CD4-positive, alpha-beta T cell treated with Interleukin-10 for 1 hour (primary cell): Measurements from ENCODE around the gene HECTD4.
"Not testable (repeated sequence)": the region's sequence is repeated elsewhere in the genome, so short reads cannot be mapped to it uniquely, and the experiment has no call there.

ENCODE experiments used
- DNase-seq: peaks from one replicate; pipeline ENCODE4 v3.0.0-alpha.2; 2020

Gene HECTD4

GRCh38 chr12:112352921-112353320 lies 29.3 kb downstream of the HECTD4 start:
- no peak for DNase-seq

- DNase-seq = no peak
Measured at GRCh38 chr12:112350593-112351592, 31.3 kb downstream of the HECTD4 start.

GRCh38 chr12:112349431-112349830 lies 32.8 kb downstream of the HECTD4 start:
- DNase-seq = no peak

DNA sequence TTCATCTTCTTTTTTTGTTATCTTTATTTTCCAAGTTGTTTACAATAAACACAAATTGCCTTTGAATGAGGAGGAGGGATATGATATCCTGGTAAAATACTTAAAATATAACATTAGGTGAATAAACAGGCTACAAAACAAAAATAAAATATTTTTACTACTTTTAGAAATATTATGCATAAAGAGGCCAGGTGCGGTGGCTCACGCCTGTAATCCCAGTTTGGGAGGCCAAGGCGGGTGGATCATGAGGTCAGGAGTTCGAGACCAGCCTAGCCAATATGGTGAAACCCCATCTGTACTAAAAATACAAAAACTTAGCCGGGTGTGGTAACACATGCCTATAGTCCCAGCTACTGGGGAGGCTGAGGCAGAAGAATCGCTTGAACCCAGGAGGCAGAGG lies 33.3 kb downstream of the HECTD4 start:
- DNase-seq = not testable (repeated sequence)

DNA sequence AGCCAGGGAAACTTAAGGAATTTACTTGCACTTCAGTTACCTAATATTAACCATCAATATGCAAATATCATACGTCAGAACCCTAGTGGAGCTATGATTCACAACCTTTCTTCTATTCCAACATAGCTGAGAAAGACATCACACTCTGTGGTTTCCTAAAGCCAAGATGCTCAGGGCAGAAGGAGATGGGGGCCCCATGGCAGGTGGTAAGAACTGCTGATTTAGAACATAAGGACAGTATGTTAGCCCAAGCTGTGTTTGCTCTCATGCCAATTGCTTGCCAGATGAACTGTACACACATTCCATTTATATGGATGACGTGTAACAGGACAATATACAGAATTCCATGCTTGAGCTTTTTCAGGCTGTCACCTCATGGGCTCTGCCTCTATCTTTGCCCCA lies 34.6 kb downstream of the HECTD4 start:
- no peak for DNase-seq

GRCh38 chr12:112346194-112346593 lies 36.0 kb downstream of the HECTD4 start:
- no peak for DNase-seq

- no peak for DNase-seq
Measured at GRCh38 chr12:112344220-112344619, 38.0 kb downstream of the HECTD4 start.

DNA sequence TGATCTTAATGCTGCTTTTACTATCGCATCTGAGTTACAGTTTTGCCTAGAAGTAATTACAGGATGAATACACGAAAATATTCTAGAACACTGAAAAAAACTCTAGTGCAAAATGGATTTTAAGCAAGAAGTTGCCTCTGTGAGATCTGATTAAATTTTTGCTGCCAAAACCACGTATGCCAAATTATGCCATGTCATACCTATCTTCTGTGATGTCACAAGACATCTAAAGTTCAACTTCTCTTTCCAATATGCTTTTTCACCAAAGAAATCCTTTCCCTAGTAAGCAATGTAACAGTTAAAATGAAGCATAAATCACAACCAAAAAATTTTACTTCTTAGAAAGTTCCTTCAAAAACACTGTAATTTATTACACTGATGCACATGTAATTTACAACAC lies 39.6 kb downstream of the HECTD4 start:
- DNase-seq = no peak

DNA sequence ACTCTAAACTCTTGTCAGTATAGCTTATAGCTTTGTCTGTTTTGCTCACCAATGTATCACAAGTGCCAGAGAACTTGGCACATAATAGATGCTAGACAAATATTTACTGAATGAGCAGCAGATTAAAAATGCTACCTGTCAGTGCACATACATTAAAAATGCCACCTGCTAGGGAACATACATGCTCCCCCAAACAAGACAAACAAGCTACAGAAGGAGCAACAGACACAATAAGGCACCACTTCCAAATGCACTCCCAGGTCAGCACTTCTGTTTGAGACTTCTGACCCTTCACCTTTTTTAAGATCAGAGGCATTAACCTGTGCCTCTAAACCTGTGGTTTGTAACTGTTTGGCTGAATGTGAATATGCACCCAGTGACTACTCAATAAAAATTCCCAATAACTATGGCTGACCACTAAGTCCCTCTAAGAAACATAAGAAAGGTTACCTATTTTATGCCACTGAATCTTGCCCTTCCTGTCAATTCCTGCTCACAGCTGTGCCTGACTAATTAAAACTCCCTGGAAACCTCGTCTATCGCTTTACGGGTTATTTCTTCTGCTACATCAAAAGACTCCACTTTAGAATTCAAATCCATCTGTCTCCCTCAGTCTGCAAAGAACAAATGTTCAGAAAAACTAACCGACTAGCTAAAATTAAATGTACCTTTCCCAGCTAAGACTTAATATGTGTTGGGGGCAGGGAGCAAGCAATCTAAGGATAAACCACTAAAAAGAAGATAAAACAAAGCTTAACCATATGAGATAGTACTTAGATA lies 41.0 kb downstream of the HECTD4 start:
- no peak for DNase-seq

GRCh38 chr12:112340230-112340629 lies 42.0 kb downstream of the HECTD4 start:
- DNase-seq = no peak

- not testable (repeated sequence) for DNase-seq
Measured at GRCh38 chr12:112334999-112335398, 47.2 kb downstream of the HECTD4 start.

DNA sequence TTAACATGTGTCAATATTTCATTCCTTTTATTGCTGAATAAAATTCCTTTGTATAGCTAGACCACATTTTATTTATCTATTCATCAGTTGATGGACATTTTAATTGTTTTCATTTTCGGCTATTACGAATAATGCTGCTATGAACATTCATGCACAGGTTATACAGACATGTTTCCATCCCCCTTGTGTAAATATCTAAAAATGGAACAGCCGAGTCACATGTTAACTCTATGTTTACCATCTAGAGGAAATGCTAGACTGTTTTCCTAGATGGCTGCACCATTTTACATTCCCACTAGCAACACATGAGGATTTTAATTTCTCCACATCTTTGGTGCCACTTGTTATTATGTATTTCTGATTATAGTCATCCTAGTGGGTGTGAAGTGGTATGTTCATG lies 49.2 kb downstream of the HECTD4 start:
- no peak for DNase-seq

DNA sequence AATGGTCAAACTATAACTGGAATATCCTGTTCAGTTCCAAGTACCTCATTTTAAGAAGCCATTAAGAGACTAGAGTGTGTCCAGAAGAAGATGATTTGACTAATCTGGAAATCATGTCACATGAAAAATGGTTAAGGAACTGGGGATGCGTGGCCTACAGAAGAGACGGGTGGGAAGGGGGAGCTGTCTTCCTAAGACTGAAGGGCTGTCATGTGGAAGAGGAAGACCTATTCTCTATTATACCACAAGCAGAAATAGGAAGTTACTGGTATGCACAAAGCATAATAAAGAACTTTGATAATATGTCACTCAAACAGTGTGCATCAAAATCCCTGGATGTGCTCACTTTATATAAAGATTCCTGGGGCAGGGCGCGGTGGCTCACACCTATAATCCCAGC lies 50.3 kb downstream of the HECTD4 start:
- no peak for DNase-seq

GRCh38 chr12:112330706-112331105 lies 51.5 kb downstream of the HECTD4 start:
- DNase-seq = no peak

GRCh38 chr12:112328456-112329124 lies 53.6 kb downstream of the HECTD4 start:
- no peak for DNase-seq

- no peak for DNase-seq
Measured at GRCh38 chr12:112327209-112327938, 54.9 kb downstream of the HECTD4 start.

DNA sequence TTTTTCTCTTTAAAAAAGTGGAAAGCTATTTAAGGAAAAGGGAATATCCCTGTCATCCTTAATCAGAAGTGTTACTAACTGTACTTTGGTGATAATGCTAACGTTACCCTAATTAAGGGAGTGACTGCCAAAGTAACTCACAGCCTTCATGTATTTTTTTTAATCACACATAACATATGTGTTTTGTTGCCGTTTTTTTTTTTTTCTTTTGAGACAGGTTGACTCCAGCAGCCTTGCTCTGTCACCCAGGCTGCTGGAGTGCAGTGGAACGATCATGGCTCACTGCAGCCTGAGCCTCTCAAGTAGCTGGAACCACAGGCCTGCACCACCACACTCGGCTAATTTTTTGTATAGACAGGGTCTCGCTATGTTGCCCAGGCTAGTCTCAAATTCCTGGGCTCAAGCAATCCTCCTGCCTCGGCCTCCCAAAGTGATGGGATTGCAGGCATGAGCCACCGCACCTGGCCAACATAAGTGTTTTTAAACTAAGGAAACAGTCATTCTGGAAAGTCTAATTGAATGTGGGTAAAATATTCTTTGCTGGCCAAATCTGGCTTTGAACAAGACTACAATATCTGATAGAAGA lies 56.5 kb downstream of the HECTD4 start:
- no peak for DNase-seq

DNA sequence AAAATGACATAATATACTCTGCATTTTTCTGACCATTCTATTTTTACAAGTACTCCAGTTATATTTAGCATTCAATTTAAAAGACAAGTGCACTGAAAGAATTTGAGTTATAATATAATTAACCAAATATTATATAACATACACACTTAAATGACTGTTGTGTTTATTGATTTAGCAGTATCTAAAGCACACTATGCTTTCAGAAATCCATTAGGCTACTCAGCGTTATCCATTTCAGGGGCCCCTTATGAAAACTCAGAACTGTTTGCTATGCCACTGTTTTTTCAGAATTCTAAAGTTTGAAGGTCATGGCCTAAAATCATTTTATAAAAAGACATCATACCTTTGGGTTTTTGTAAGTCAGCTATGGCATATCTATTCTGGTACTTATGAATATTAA lies 57.1 kb downstream of the HECTD4 start:
- no peak for DNase-seq

DNA sequence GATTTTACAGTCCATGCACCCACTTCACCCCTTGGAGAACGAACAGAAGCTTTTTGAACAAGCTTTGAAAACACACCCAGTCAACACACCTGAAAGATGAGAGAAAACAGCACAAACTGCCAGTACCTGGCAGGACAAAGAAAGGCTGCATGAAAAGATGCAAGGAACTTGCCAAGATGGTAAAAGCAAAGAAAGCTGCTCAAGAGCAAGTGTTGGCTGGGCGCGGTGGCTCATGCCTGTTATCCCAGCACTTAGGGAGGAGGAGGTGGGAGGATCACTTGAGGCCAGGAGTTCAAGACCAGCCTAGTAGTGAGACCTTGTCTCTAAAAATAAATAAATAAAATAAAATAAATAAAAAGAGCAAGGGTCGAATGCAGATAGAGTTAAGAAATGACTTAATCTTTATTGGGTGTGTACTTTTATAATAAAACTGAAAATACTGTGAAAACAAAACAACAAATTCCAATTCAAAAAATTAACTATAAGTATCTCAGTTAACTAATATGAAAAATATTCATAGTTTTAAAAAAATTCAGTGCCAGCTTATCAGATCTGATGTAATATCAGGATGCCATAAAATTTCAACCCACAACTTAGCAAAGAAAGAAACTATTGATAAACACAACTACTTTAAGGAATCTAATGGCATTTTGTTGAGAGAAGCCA lies 59.2 kb downstream of the HECTD4 start:
- no peak for DNase-seq

DNA sequence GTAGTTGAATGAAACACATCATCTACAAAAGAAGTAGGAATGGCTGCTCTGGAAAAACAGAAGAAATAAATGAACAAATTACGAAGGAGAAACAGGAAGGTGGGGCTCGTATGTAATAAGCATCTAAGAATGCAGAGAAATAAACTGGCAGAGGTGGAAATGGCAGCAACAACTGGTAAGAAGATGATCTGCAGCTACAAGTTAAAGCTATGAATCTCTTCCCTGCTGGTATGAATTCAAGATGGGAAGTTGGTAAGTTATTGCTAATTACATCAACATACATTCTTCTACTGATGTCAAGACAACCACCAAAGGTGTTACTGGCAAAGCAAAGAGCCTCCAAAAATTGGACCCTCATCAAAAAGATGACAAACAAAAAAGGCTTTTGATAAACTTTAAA lies 59.8 kb downstream of the HECTD4 start:
- DNase-seq = no peak

DNA sequence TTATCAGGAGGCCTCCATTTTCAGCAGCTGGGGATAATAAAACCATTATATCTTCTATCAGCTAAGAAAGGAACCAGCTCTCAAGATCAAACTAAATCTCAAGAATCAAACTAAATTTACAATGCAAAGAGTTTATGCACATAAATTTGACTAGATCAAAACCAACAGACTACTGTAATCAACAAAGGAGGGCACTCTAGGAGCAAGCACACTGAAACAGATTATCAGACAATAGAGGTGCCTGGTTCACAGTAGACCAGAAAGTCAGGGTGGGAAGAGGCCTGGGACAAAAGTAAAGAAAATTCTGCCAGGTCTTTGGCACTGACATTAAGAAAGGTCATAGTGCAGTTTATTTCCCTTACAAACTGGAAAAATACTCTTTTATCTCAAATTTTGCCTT lies 61.0 kb downstream of the HECTD4 start:
- DNase-seq = no peak

DNA sequence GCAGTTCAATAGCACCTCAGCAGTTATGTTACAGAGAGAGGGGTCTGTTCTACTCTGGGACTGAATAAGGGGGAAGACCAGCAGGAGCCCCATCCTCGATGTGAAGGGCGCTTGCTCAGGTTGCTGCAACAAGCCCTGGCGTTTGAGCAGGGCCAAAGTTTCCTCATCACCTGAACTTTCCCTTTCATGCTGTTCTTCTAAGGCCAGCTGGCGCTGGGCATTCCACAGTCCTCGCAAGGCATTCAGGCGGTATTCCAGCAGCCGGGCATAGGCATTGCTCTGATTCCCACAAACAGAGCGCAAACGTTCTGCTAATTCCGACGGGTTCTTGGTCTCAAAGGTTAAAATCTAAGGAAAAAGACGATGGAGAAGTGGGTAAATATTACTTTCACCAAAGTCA lies 62.8 kb downstream of the HECTD4 start:
- DNase-seq = no peak
